Measurements from ENCODE around the gene MED8.
A peak's percentile ranks its signal among the peaks of the same experiment; 100 is the strongest.

Gene MED8

DNA sequence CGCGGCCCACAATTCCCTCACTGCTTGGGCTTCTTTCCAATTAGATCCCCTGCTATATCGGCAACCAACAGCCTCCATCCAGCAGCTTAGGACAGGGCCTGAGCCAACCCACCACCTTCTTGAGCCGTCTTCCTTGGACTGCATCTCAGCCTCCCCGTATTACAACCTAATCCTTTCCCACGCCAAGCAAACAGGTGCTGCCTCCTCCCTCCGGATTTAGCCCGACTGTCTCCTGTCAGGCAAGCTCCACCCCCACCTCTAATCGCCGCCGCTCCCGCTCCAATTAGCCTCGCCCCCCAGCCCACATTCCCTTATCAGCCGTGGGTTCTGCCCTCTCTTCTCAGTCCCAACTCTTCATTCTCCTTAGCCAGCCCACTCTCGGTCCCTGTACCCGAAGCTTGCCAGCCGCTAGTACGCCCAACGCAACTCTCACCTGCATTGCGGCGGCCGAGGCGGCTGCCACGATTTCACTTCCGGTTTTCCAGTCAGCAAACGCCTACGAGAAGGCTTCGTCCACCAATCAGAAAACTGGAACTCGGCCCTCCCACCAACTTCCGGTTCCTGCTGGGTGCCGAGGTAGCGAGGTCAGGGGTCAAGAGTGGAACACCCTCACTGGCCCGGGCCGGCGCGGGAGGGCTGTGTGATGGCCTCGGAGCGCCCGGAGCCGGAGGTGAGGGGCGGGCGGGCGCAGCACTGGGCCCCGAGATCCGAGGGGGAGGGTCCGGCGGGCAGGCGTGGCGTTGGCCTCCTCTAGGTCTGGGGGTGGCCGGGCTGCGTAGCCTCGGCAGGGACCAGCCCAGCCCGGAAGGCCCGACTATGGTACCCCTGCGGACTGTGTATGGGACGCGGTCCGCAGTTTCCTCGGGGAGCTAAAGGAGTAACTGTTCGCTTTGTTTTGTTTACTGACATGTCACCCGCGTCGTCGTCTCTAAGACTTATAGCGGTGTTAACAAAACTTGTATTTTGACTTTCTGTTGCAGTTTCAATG is at the start of gene MED8, which contains the start of gene SZT2:
TSS of gene MED8 (minus strand) at position 475 of the 988 bp plus-strand sequence. CDS start at position 439, 36 bp downstream.
TSS of gene SZT2 (plus strand) at position 574 of the 988 bp plus-strand sequence. CDS start at position 644, 70 bp downstream.
- DNase-seq, result peak; percentile 94

GRCh38 chr1:43438953-43439581 is 49.5 kb upstream of the MED8 start:
- no peak for DNase-seq

DNA sequence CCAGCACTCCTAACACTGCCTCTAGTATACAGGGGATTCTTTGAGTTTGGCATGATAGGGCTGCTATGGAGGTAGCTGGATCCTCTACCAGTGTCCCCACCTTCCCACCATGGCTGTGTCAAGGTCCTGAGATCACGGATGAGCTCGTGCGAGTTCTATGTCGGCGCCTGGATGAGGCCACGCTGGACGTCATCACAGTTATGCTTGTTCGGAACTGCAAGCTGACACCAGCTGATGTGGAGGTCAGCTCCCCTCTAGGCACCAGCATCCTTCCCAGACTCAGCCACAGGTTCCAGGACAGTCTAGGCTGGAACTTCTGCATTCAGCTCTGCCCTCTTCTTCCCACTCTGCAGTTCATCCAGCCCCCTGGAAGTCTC is 49.0 kb upstream of the MED8 start:
- no peak for DNase-seq

GRCh38 chr1:43438006-43438405 is 48.4 kb upstream of the MED8 start:
- no peak for DNase-seq

GRCh38 chr1:43437031-43437973 is 47.7 kb upstream of the MED8 start:
- DNase-seq, result no peak

- DNase-seq, result no peak
Measured at GRCh38 chr1:43436371-43436770, 46.8 kb upstream of the MED8 start.

- no peak for DNase-seq
Measured at GRCh38 chr1:43435146-43436145, 45.8 kb upstream of the MED8 start.

DNA sequence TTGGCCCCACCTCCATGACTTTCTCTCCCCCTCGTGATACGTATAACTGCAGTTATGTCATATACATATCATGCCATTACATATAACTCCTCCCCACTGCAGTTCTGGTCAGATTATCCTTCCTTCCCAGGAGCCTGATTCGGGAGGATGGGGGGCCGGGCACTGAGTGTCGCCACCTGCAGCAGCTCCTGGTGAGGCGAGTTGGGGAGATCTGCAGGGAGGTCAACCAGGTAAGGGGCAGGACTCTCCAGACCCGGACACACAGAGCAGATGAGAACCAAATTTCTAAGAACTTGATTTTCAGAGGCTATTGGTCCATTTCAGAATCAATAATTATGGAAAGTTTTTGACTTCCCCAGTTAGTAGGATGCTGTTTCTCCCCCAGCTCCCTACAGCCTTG is 44.7 kb upstream of the MED8 start:
- no peak for DNase-seq

- no peak for DNase-seq
Measured at GRCh38 chr1:43432907-43433306, 43.3 kb upstream of the MED8 start.

DNA sequence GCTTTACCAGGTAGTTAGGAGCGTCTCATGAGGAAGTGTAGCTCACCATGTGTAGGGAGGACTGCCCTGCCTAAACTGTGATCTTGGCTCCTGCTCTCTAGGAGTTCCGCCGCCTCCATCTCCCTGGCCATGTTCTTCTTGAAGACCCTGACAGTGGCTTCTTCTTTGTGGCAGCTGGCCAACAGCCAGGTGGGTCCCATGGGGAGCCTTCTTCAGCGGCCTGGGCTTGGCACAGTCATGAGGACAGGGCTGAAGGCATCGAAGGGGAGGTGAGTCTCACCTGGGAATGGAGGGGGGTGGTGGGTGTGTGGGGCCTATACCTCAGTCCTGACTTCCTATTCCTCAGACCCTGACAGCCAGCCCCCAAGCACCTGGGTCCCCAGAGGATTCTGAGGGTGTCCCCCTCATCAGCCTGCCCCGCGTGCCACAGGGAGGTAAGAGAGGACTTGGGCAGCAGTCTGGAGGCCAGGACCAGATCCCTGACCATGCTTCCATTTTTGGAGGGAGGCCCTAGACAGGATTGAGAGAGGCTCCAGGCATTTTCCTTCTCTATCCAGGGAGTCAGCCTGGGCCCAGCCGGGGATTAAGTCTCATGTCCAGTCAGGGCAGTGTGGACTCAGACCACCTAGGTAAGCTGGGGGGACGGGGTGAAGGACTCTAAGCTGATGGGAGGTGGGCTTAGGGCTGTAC is 42.7 kb upstream of the MED8 start:
- DNase-seq, result no peak

GRCh38 chr1:43431676-43432075 is 42.1 kb upstream of the MED8 start:
- DNase-seq, result no peak

DNA sequence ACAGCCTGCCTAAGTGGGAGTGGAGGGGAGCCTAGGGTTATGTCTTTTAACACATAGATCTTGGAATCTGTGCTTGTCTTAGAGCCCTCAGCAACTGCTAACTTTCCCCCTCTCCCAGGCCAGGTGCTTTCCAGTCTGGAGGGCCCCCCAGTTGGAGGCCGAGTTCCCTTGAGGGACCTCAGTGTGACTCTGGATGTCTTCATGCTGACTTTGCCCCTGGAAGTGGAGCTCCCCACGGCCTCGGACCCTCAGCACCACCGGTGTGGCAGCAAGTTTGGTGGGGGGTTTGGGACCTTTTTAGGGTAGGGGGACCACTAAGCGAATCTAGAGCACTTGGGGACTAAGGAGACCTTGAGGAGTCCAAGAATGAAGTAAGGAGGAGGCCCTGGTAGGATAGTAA is 41.2 kb upstream of the MED8 start:
- no peak for DNase-seq

- no peak for DNase-seq
Measured at GRCh38 chr1:43427941-43428340, 38.3 kb upstream of the MED8 start.

- DNase-seq, result no peak
Measured at GRCh38 chr1:43427524-43427923, 37.9 kb upstream of the MED8 start.

DNA sequence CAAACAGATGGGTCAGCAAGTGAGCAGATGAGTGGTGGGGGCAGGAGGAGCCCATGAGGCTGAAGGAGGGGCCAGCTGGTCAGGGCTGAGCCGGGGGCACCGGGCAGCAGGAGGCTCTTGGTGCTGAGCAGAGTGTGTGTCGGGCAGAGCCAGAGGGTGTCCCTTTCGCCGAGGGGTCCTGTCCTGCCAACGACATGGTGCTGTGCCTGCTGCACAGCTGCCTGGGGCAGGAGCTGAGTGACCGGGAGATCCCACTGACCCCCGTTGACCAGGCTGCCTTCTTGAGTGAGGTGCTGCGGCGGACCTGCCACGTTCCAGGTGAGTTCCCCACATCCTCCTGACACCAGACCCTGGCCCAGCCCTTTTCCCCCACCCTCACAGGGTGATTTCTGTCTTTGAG is 36.6 kb upstream of the MED8 start:
- DNase-seq, result no peak

- no peak for DNase-seq
Measured at GRCh38 chr1:43425045-43425444, 35.4 kb upstream of the MED8 start.

- no peak for DNase-seq
Measured at GRCh38 chr1:43423672-43424550, 34.3 kb upstream of the MED8 start.

- no peak for DNase-seq
Measured at GRCh38 chr1:43422995-43423671, 33.5 kb upstream of the MED8 start.
